Neuronal stem cell (in vitro differentiated cells): ENCODE results near the gene DTNA.

Experiments
- DNase-seq: peaks from one replicate; pipeline ENCODE4 v3.0.0-alpha.2; 2013; ENCODE audit warnings: low spot score
- H2AFZ ChIP-seq: one replicate; pipeline ENCODE4 v1.6.1; 2013; ENCODE audit warnings: mild to moderate bottlenecking, low read length, inconsistent platforms
- H2AK5ac ChIP-seq: 2 replicates; pipeline ENCODE4 v1.6.1; 2013; ENCODE audit warnings: low read depth, mild to moderate bottlenecking, inconsistent platforms, low read length, moderate library complexity, mixed read lengths
- H2BK120ac ChIP-seq: 2 replicates; pipeline ENCODE4 v1.6.1; 2013; ENCODE audit warnings: low read depth, mild to moderate bottlenecking, inconsistent platforms, low read length, moderate library complexity, mixed read lengths
- H2BK12ac ChIP-seq: one replicate; pipeline ENCODE4 v1.6.1; 2013; ENCODE audit warnings: low read length, inconsistent platforms
- H2BK15ac ChIP-seq: 2 replicates; pipeline ENCODE4 v1.6.1; 2013; ENCODE audit warnings: mild to moderate bottlenecking, low read length, inconsistent platforms, mixed read lengths
- H2BK5ac ChIP-seq: one replicate; pipeline ENCODE4 v1.6.1; 2013; ENCODE audit warnings: inconsistent platforms, mild to moderate bottlenecking, low read length, moderate library complexity
- H3K14ac ChIP-seq: one replicate; pipeline ENCODE4 v1.6.1; 2013; ENCODE audit warnings: low read length, inconsistent platforms
- H3K18ac ChIP-seq: 2 replicates; pipeline ENCODE4 v1.6.1; 2013; ENCODE audit warnings: low read length, inconsistent platforms
- H3K23ac ChIP-seq: 2 replicates; pipeline ENCODE4 v1.6.1; 2013; ENCODE audit warnings: low read depth, mild to moderate bottlenecking, mixed read lengths, low read length, inconsistent platforms; ENCODE audit not compliant: poor library complexity
- H3K27ac ChIP-seq: replicated peaks from 3 replicates; pipeline ENCODE4 v1.5.1; 2013; ENCODE audit warnings: low read length, inconsistent platforms
- H3K27me3 ChIP-seq, 3 experiments: 2 replicates each; pipeline ENCODE4 v1.6.1; 2013; ENCODE audit warnings: low read length in 3 of 3, mild to moderate bottlenecking in 2 of 3, inconsistent platforms in 1 of 3, low read depth in 1 of 3, mixed read lengths in 1 of 3, moderate library complexity in 1 of 3; ENCODE audit not compliant: control insufficient read depth in 3 of 3, insufficient read depth in 3 of 3
- H3K36me3 ChIP-seq, 2 donors: replicated peaks in 1 of 2; 2 replicates each; pipeline ENCODE4 v1.6.1; 2013; ENCODE audit warnings: low read length in 2 of 2; ENCODE audit not compliant: control insufficient read depth in 2 of 2, insufficient read depth in 2 of 2
- H3K4ac ChIP-seq: 2 replicates; pipeline ENCODE4 v1.6.1; 2013; ENCODE audit warnings: inconsistent platforms, mild to moderate bottlenecking, low read length, moderate library complexity
- H3K4me1 ChIP-seq, 2 donors: 1 replicate in 1 of 2; 2 replicates in 1 of 2; pipeline ENCODE4 v1.6.1; 2013; ENCODE audit warnings: low read length in 2 of 2, low read depth in 1 of 2; ENCODE audit not compliant: control insufficient read depth in 2 of 2, insufficient read depth in 1 of 2
- H3K4me2 ChIP-seq: one replicate; pipeline ENCODE4 v1.6.1; 2013; ENCODE audit warnings: mild to moderate bottlenecking, low read length, inconsistent platforms; ENCODE audit not compliant: insufficient read depth, poor library complexity, severe bottlenecking
- H3K4me3 ChIP-seq, 2 donors: 2 replicates each; pipeline ENCODE4 v1.5.1; 2013; ENCODE audit warnings: low read length in 2 of 2, mild to moderate bottlenecking in 2 of 2, inconsistent platforms in 1 of 2, moderate library complexity in 1 of 2
- H3K79me1 ChIP-seq: one replicate; pipeline ENCODE4 v1.6.1; 2013; ENCODE audit warnings: low read depth, mild to moderate bottlenecking, inconsistent platforms, low read length, moderate library complexity
- H3K9ac ChIP-seq: one replicate; pipeline ENCODE4 v1.6.1; 2013; ENCODE audit warnings: mild to moderate bottlenecking, low read depth, low read length, inconsistent platforms; ENCODE audit not compliant: poor library complexity
- H3K9me3 ChIP-seq, 2 donors: replicated peaks in 1 of 2; 2 replicates each; pipeline versions ENCODE3 to v1.6.1; 2013; ENCODE audit warnings: low read length in 2 of 2, mild to moderate bottlenecking in 2 of 2, inconsistent platforms in 1 of 2, low read depth in 1 of 2, mixed read lengths in 1 of 2, moderate library complexity in 1 of 2; ENCODE audit not compliant: control insufficient read depth in 2 of 2, insufficient read depth in 1 of 2
- H4K8ac ChIP-seq: one replicate; pipeline ENCODE4 v1.6.1; 2013; ENCODE audit warnings: low read depth, mild to moderate bottlenecking, inconsistent platforms, low read length, moderate library complexity
- H4K91ac ChIP-seq: one replicate; pipeline ENCODE4 v1.6.1; 2013; ENCODE audit warnings: low read length, low read depth, mild to moderate bottlenecking, inconsistent platforms; ENCODE audit not compliant: poor library complexity
- WGBS, 2 donors: extraction: QIAGEN DNeasy Blood & Tissue Kit; methylation state at CpG; one replicate each; pipeline ENCODE4 v1.1.7; 2013; ENCODE audit warnings: missing lambda C conversion rate in 2 of 2, mixed read lengths in 1 of 2; ENCODE audit not compliant: insufficient read length in 2 of 2, insufficient replicate concordance in 1 of 2; ENCODE audit errors: extremely low coverage in 2 of 2; 5-methylcytosine and 5-hydroxymethylcytosine counted together

The DTNA gene

GRCh38 chr18:34847408-34847807, 137.3 kb downstream of the DTNA start:
- H3K14ac ChIP-seq = no peak overlapping the region
- no peaks in the 10 kb centered on the region for H3K79me1 ChIP-seq
- H3K23ac ChIP-seq = no peak overlapping the region
- no peak overlapping the region for H2BK120ac ChIP-seq
- H3K27me3 ChIP-seq = no peaks in the 10 kb centered on the region
- no peak overlapping the region for H3K4me3 ChIP-seq
- H2AFZ ChIP-seq = no peak overlapping the region
- H3K9me3 ChIP-seq = peaks cover 0 to 5% of the 10 kb centered on the region in 2 donors
- H4K91ac ChIP-seq = no peak overlapping the region
- peaks cover 6% of the 10 kb centered on the region in 2 donors for H3K4me1 ChIP-seq
- H3K27ac ChIP-seq = no peak overlapping the region
- H3K9ac ChIP-seq = no peak overlapping the region
- no peak overlapping the region for H2BK12ac ChIP-seq
- no peak overlapping the region for H2BK5ac ChIP-seq
- H4K8ac ChIP-seq = no peak overlapping the region
- no peak overlapping the region for H2BK15ac ChIP-seq
- H3K18ac ChIP-seq = no peak overlapping the region
- DNase-seq = no peak
- H2AK5ac ChIP-seq = no peak overlapping the region
- no peak overlapping the region for H3K4ac ChIP-seq
- peaks cover 0 to 3% of the 10 kb centered on the region in 2 donors for H3K36me3 ChIP-seq
- H3K4me2 ChIP-seq = no peak overlapping the region

DNA sequence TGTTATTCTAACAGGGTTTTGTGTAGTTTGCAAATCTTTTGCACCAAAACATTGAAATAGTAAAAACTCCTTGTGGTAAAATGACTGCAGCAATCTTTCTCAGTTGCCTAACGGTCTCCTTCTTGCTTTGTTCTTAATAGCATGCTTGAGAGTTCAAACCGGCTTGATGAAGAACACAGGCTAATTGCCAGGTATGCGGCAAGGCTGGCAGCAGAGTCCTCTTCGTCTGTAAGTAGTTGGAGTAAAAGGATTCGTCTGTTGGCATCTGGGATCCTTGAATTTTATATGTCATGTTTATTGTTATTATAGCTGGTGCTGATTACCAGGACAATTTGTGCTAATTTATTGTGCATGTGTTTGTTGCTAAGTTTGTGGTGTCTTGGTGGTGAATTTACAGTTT, 138.1 kb downstream of the DTNA start:
- WGBS, 2 donors = no CpG with 5 or more reads among the region's 5 CpGs
- H4K91ac ChIP-seq = no peak overlapping the region
- no peaks in the 10 kb centered on the region for H3K79me1 ChIP-seq
- peaks cover 6% of the 10 kb centered on the region in 2 donors for H3K4me1 ChIP-seq
- DNase-seq = no peak
- no peak overlapping the region for H3K4me2 ChIP-seq
- no peak overlapping the region for H3K4me3 ChIP-seq
- no peak overlapping the region for H3K4ac ChIP-seq
- no peak overlapping the region for H2BK15ac ChIP-seq
- peaks cover 0 to 4% of the 10 kb centered on the region in 2 donors for H3K36me3 ChIP-seq
- H2BK12ac ChIP-seq = no peak overlapping the region
- no peak overlapping the region for H2AFZ ChIP-seq
- no peak overlapping the region for H2BK5ac ChIP-seq
- no peak overlapping the region for H2AK5ac ChIP-seq
- H3K9ac ChIP-seq = no peak overlapping the region
- H3K27me3 ChIP-seq = no peaks in the 10 kb centered on the region
- peaks cover 0 to 5% of the 10 kb centered on the region in 2 donors for H3K9me3 ChIP-seq
- no peak overlapping the region for H3K18ac ChIP-seq
- H3K27ac ChIP-seq = no peak overlapping the region
- H4K8ac ChIP-seq = no peak overlapping the region
- H3K14ac ChIP-seq = no peak overlapping the region
- no peak overlapping the region for H3K23ac ChIP-seq
- H2BK120ac ChIP-seq = no peak overlapping the region

GRCh38 chr18:34848695-34849094, 138.6 kb downstream of the DTNA start:
- no peak overlapping the region for H3K4ac ChIP-seq
- H3K36me3 ChIP-seq = peaks cover 0 to 4% of the 10 kb centered on the region in 2 donors
- no CpG with 5 or more reads among the region's 3 CpGs for WGBS, 2 donors
- no peak overlapping the region for H2BK12ac ChIP-seq
- no peak overlapping the region for H2BK15ac ChIP-seq
- no peak overlapping the region for H3K4me3 ChIP-seq
- no peak overlapping the region for H3K4me2 ChIP-seq
- H4K8ac ChIP-seq = no peak overlapping the region
- H3K23ac ChIP-seq = no peak overlapping the region
- peak overlapping the region; percentile 16 for H2AFZ ChIP-seq
- H3K79me1 ChIP-seq = no peaks in the 10 kb centered on the region
- H3K9ac ChIP-seq = no peak overlapping the region
- H3K9me3 ChIP-seq = peaks cover 0 to under 1% of the 10 kb centered on the region in 2 donors
- no peak overlapping the region for H2BK120ac ChIP-seq
- no peak for DNase-seq
- no peak overlapping the region for H3K27ac ChIP-seq
- no peak overlapping the region for H3K18ac ChIP-seq
- no peak overlapping the region for H4K91ac ChIP-seq
- no peaks in the 10 kb centered on the region for H3K27me3 ChIP-seq
- H3K14ac ChIP-seq = no peak overlapping the region
- no peak overlapping the region for H2BK5ac ChIP-seq
- no peak overlapping the region for H2AK5ac ChIP-seq
- peaks cover 6% of the 10 kb centered on the region in 2 donors for H3K4me1 ChIP-seq

GRCh38 chr18:34857320-34857719, 147.2 kb downstream of the DTNA start:
- H3K14ac ChIP-seq = no peak overlapping the region
- no peak overlapping the region for H3K4me3 ChIP-seq
- H3K36me3 ChIP-seq = peaks cover 0 to 9% of the 10 kb centered on the region in 2 donors
- H2BK5ac ChIP-seq = no peak overlapping the region
- H2BK120ac ChIP-seq = no peak overlapping the region
- H4K8ac ChIP-seq = no peak overlapping the region
- H3K4ac ChIP-seq = no peak overlapping the region
- no peak overlapping the region for H3K9ac ChIP-seq
- no peak overlapping the region for H3K4me2 ChIP-seq
- no peak overlapping the region for H2AK5ac ChIP-seq
- peaks cover 2 to 7% of the 10 kb centered on the region in 2 donors for H3K4me1 ChIP-seq
- H4K91ac ChIP-seq = no peak overlapping the region
- no peaks in the 10 kb centered on the region for H3K27me3 ChIP-seq
- no peak overlapping the region for H3K27ac ChIP-seq
- H2BK12ac ChIP-seq = no peak overlapping the region
- no peak overlapping the region for H3K23ac ChIP-seq
- no peak overlapping the region for H2AFZ ChIP-seq
- no peak for DNase-seq
- no peaks in the 10 kb centered on the region for H3K9me3 ChIP-seq
- no peak overlapping the region for H3K18ac ChIP-seq
- H2BK15ac ChIP-seq = no peak overlapping the region
- no peaks in the 10 kb centered on the region for H3K79me1 ChIP-seq
- no CpG with 5 or more reads among the region's 3 CpGs for WGBS, 2 donors
